Fibroblast of skin of back (primary cell): ENCODE data around the gene CAPN12.

ENCODE experiments used
- DNase-seq: peaks from one replicate; pipeline ENCODE4 v3.0.0-alpha.2; 2013

CAPN12 gene

GRCh38 chr19:38695317-38695683 is 49.0 kb downstream of the CAPN12 start:
- DNase-seq = no peak

- DNase-seq = peak; percentile 90
These were observed 50.7 kb downstream of the CAPN12 start for GRCh38 chr19:38693380-38694223.

- no peak for DNase-seq
These were observed 51.6 kb downstream of the CAPN12 start for GRCh38 chr19:38692458-38693379.

- DNase-seq = peak; percentile 92
These were observed 52.3 kb downstream of the CAPN12 start for GRCh38 chr19:38691938-38692457.

GRCh38 chr19:38690832-38691231 is 53.4 kb downstream of the CAPN12 start:
- DNase-seq = no peak

GRCh38 chr19:38690146-38690545 is 54.1 kb downstream of the CAPN12 start:
- no peak for DNase-seq

GRCh38 chr19:38687837-38688378 is 56.4 kb downstream of the CAPN12 start:
- DNase-seq = no peak

- DNase-seq = no peak
These were observed 57.8 kb downstream of the CAPN12 start for GRCh38 chr19:38686530-38686888.

GRCh38 chr19:38685666-38686529 is 58.4 kb downstream of the CAPN12 start:
- peak; percentile 70 for DNase-seq

- no peak for DNase-seq
These were observed 59.2 kb downstream of the CAPN12 start for GRCh38 chr19:38684862-38685665.

GRCh38 chr19:38684078-38684861 is 60.0 kb downstream of the CAPN12 start:
- peak; percentile 86 for DNase-seq

GRCh38 chr19:38683393-38684077 is 60.7 kb downstream of the CAPN12 start:
- DNase-seq = peak; percentile 97

GRCh38 chr19:38682872-38683392 is 61.3 kb downstream of the CAPN12 start:
- DNase-seq = no peak

GRCh38 chr19:38682195-38682867 is 61.9 kb downstream of the CAPN12 start:
- no peak for DNase-seq
